Measurements from ENCODE around the gene ZNF362.
"Not testable (repeated sequence)": the region's sequence is repeated elsewhere in the genome, so short reads cannot be mapped to it uniquely, and the experiment has no call there.

Gene ZNF362, protein sequence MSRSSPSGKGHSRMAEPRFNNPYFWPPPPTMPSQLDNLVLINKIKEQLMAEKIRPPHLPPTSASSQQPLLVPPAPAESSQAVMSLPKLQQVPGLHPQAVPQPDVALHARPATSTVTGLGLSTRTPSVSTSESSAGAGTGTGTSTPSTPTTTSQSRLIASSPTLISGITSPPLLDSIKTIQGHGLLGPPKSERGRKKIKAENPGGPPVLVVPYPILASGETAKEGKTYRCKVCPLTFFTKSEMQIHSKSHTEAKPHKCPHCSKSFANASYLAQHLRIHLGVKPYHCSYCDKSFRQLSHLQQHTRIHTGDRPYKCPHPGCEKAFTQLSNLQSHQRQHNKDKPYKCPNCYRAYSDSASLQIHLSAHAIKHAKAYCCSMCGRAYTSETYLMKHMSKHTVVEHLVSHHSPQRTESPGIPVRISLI

GRCh38 chr1:33256471-33257206 lies at the start of gene ZNF362:
Gene ZNF362 (plus strand): TSS chr1:33256492. CDS start chr1:33270575, 14,083 bp downstream.
- DNase-seq = peak in 44 of 56 donors; percentile 5 to 65 (median 35)

DNA sequence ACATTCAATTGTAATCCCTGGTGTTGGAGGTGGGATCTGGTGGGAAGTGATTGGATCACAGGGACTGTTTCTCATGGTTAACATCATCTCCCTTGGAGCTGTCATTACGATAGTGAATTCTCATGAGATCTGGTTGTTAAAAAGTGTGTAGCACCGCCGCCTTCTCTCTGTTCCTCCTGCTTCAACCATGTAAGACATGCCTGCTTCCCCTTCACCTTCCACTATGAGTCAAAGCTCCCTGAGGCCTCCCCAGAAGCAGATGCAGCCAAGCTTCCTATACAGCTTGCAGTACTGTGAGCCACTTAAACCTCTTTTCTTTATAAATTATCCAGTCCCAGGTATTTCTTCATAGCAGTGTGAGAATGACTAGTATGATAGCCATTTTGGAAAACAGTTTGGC lies 44.3 kb upstream of the ZNF362 start:
- DNase-seq = no peak

DNA sequence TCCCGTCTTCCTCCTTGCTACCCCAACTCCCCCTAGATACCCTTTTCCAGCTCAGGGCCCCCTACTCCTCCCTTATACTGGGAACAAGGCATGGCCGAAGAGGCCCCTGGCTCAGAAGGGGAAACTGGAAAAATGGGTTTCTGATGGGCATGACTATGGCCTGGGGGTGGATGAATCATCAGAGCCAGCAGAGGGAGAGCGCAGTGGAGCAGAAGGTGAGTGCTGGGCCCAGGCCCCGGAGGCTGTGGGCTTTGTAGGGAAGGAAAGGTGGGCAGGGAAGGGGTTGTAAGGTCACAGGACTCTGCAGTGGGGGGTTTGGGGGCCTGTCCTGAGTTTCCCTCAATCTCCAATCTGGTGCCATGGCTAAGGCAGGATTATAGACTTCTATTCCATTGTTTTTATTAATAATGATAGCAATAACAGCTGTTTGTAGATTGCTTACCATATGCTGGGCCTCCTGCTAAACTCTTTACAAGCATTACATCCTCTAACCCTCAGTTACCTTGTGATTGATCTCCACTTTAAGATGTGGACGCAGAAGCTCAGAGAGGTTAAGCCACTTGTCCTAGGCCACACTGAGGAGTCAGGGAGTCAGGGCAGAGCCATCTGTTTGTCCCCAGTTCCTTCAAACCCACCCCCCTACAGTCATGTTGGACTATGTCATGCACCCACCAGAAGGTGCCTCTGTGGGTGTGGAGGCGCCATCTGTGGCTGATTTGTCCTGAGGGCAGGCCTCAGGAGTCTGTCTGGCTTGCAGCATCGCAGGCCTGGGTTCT lies 36.2 kb upstream of the ZNF362 start:
- no peak for DNase-seq

DNA sequence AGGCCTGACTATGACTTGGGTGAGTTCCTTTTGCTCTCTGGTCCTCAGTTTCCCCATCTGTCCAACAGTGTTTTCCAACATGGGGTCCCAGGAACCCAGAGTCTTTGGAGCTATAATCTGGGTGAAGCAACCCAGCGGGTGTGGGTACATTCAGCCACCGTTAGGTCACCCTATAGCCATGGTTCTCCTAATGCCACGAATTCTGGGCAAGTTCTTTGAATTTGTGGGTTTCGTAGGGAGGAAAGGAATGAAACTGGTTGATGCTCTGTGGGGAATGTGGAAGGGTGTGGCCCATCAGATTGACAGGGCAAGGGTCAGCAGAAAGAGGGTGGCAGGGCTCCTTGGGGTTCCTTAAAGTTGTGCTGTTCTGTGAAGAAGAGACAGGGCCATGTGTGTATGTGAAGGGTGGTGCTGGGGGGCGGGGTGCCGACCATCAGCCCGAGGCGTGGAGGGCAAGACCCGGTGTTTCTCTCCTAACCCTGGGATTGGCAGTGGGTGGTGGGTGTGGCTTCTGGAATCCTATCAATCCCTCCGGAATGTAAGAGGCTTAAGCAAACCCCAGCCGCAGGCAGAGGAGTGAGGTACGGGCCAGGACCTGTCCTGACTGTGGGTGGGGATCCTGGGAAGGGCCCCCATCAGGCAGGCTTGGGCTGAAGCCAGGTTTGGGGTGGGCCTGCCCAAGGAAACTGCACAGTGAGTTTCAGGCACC lies 35.5 kb upstream of the ZNF362 start:
- DNase-seq = no peak

DNA sequence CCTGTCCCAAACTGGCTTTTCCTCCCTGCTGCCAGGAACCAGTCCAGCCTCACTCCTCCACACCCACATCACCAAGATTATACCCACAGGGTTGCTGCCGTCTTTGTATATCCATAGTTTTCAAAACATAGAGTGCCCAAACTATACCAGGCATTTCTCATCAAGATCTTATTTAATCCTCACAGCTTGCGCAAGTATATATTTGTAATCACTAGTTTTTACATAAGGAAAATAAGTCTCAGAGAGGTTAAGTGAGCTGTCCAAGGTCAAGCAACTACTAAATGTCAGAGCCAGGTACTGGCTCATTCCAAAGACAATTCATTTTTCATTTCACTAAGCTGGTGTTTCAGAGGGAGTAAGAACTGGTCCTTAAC lies 34.9 kb upstream of the ZNF362 start:
- DNase-seq = no peak

DNA sequence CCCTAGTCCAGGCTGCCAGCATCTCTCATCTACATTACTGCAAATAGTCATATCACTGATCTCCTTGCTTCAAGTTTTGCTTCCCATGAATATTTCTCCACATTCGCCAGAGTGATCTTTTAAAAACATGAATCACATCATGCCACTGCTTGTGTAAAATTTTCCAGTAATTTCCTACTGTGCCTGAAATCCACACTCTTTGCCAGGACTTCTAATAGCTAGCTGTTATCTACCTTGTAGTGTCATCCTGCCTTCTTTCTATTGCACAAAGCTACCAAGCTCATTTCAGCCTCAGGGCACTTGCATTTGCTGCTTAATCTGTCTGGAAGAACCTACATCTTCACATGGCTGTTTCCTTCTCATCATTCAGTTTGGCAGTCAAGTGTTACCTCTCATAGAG lies 33.9 kb upstream of the ZNF362 start:
- no peak for DNase-seq

DNA sequence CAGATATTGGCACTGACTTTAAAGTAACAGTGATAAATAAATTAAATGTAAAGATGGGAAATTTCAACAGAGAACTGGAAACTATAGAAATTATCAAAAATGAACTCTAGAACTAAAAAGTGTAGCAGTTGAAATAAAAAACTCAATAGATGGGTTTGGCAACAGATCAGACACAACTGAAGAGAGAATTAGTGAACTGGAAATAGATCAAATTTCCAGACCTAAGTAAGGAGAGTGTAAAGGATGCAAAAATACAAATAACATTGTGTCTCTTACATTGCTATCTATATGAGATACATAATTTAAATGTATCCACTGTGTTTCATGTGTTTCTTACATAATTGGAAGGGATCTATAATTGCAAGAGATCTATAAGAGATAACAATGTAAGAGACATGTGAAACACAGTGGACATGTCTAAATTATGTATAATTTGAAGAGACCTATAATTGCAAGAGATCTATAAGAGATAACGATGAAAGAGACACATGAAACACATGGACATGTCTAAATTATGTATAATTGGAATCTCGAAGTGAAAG lies 32.1 kb upstream of the ZNF362 start:
- no peak for DNase-seq

- DNase-seq = no peak
These were observed 30.7 kb upstream of the ZNF362 start for GRCh38 chr1:33225586-33225985.

GRCh38 chr1:33228935-33229487 lies 27.3 kb upstream of the ZNF362 start:
- peak in 1 of 56 donors; percentile 2 for DNase-seq

DNA sequence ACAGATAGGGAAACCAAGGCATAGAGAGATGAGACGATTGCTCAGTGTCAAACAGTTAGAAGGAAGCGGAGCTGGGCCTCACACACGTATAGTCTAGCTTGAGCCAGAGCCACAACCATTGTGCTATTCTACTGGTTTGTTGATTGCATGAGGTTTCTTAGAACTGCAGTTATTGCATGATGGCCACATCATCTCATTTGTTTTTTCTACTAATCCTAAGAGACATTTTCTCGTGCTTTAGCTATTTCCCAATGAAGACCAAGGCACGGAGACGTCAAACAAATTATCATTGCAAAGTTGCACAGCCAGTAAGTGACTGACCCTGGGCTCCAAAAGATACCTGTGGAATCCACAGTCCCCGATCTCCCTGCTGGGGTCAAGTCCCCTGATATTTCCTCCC lies 25.1 kb upstream of the ZNF362 start:
- DNase-seq = no peak

- no peak for DNase-seq
These were observed 23.6 kb upstream of the ZNF362 start for GRCh38 chr1:33232716-33233115.

DNA sequence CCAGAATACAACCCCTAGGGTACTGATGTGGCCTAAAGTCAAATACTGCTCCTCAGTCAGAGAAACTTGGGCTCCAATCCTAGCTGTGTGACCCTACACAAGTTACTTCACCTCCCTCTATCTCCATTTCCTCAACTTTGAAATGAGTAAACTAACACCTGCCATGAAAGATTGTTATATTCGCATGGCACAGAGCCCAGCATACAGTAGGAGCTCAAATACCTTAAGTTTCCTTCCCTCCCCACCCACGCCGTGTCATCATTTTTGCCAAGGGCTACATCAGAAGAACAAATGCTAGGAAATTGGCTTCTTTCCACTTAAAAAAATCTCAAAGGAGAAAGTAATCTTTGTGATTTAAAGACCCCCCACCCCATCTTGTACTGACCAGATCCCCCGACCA lies 22.2 kb upstream of the ZNF362 start:
- no peak for DNase-seq

- no peak for DNase-seq
These were observed 21.7 kb upstream of the ZNF362 start for GRCh38 chr1:33234588-33234990.

GRCh38 chr1:33235521-33235920 lies 20.8 kb upstream of the ZNF362 start:
- no peak for DNase-seq

DNA sequence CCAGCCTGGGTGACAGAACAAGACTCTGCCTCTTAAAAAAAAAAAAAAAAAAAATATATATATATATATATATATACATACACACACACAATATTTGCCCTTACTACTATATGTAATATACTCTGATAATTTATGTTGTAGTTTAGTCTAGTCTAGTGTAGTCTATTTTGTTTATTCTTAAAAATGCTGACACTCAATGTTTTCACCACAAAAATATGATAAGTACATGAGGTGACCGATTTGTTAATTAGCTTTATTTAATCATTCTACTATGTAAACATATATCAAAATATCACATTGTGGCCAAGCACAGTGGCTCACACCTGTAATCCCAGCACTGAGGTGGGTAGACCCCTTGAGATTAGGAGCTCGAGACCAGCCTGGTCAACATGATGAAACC lies 19.8 kb upstream of the ZNF362 start:
- DNase-seq = no peak

GRCh38 chr1:33237579-33237978 lies 18.7 kb upstream of the ZNF362 start:
- DNase-seq = peak in 1 of 56 donors; percentile 7

- not testable (repeated sequence) for DNase-seq
These were observed 18.0 kb upstream of the ZNF362 start for GRCh38 chr1:33238194-33238724.

DNA sequence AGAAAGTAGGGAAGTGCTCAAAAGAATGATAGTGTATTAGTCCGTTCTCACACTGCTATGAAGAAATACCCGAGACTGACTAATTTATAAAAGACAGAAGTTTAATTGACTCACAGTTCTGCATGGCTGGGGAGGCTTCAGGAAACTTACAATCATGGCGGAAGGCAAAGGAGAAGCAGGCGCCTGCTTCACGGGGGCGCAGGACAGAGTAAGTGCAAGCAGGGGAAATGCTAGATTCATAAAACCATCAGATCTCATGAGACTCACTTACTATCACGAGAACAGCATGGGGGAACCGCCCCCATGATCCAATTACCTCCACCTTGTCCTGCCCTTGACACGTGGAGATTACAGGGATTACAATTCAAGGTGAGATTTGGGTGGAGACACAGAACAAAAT lies 16.9 kb upstream of the ZNF362 start:
- not testable (repeated sequence) for DNase-seq

GRCh38 chr1:33241866-33242265 lies 14.4 kb upstream of the ZNF362 start:
- no peak for DNase-seq

DNA sequence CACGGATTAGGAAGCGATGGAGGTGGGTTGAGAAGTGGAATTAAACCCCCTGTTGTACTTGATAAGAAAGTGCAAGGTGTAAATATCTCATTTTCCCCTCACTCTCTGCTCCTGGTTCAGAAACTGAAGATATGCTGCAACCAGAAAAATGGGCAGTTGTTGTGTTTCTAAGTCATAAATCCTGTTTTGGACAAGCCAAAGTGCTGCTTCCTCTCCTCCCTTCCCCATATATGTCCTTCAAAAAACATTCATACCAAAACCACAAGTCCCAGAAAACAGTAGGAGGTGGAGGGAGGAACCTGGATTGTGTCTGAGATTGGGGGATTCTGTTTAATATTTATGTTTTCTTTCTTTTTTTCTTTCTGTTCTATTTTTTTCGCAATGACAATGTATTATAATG lies 13.6 kb upstream of the ZNF362 start:
- no peak for DNase-seq
